ENCODE results near the gene NUCKS1. TPM values are rescaled to one million over a fixed set of nuclear protein-coding genes. Genes with fewer than 3 reads are reported as not detected.
A peak's percentile ranks its signal among the peaks of the same experiment; 100 is the strongest.

NUCKS1 gene
- total and polyA plus RNA-seq, 2 of the 8 experiments (the other 6 are each of a cell fraction or from before 2014, with no cell fraction given), result 126 to 461 TPM

GRCh38 chr1:205676002-205676401 is 74.0 kb downstream of the NUCKS1 start:
- Histone ChIP-seq H2BK12ac (ENCODE audit: low read depth, low read length) (peak overlapping the region; percentile 39; the same call in 1 of the 2 replicates), H2BK20ac (ENCODE audit: low read length) (0 out of 2 replicates have a peak overlapping the region, but pooled peaks have one; percentile 37), H2BK5ac (ENCODE audit: low read depth, low read length) (peak overlapping the region; percentile 37; the same call in 1 of the 2 replicates), H3K9ac (replicated peaks in 1 of 4; ENCODE audit: extremely low read depth in 1 of 4, low read depth in 3 of 4, low read length in 3 of 4) (no peak overlapping the region; a peak in 1 of 7 replicates), H2AK5ac (ENCODE audit: low read depth, low read length) (0 out of 2 replicates have a peak overlapping the region, but pooled peaks have one; percentile 83), H3K27ac (ENCODE audit: low read depth, low read length) (no peak overlapping the region; the same call in 1 of the 2 replicates), H3K4ac (replicated peaks; ENCODE audit: insufficient read length, low read depth, low read length) (no peak overlapping the region), H3K23ac (ENCODE audit: insufficient read length) (no peak overlapping the region), H4K20me1 (replicated peaks in 1 of 2; ENCODE audit: control insufficient read depth in 1 of 2, insufficient read depth in 2 of 2, low read length in 2 of 2) (peaks cover 0 to 7% of the 10 kb centered on the region in 2 experiments), H3K79me1 (ENCODE audit: low read depth, low read length) (peaks cover 17% of the 10 kb centered on the region), H3K79me2 (ENCODE audit: control insufficient read depth in 1 of 2, insufficient read depth in 2 of 2, low read length in 2 of 2) (peaks cover 0 to 48% of the 10 kb centered on the region in 2 experiments; a peak in 3 of 4 replicates), H3K18ac (ENCODE audit: extremely low read depth, low read length) (0 out of 2 replicates have a peak overlapping the region, but pooled peaks have one; percentile 57), H3K36me3 (ENCODE audit: control insufficient read depth in 2 of 4, insufficient read depth in 4 of 4, low read length in 3 of 4) (no peaks in the 10 kb centered on the region), H4K5ac (ENCODE audit: insufficient read length, low read depth, low read length) (no peak overlapping the region), H3K23me2 (ENCODE audit: low read depth, low read length) (peaks cover 11% of the 10 kb centered on the region), H3K14ac (ENCODE audit: insufficient read length) (no peak overlapping the region), H3K9me3 (ENCODE audit: insufficient read depth in 2 of 2, low read depth in 1 of 2, low read length in 1 of 2) (no peaks in the 10 kb centered on the region), H3K27me3 (replicated peaks in 1 of 4; ENCODE audit: control insufficient read depth in 3 of 4, extremely low read depth in 1 of 4, insufficient read depth in 3 of 4, low read length in 3 of 4) (peaks cover 0 to 4% (median 2%) of the 10 kb centered on the region in 4 experiments; a peak in 2 of 7 replicates), H3K4me2 (ENCODE audit: insufficient read depth in 1 of 2, low read depth in 2 of 2, low read length in 2 of 2) (no peak overlapping the region), H4K8ac (ENCODE audit: extremely low read depth, insufficient read depth, low read length) (no peak overlapping the region; the same call in 1 of the 2 replicates), H3K56ac (replicated peaks; ENCODE audit: insufficient read length, low read depth, low read length) (no peak overlapping the region), H4K91ac (replicated peaks; ENCODE audit: insufficient read length, low read length) (no peak overlapping the region), H2BK15ac (ENCODE audit: low read length) (peak overlapping the region; percentile 66; the same call in 1 of the 2 replicates), H2AFZ (ENCODE audit: low read length) (no peak overlapping the region), H2BK120ac (replicated peaks; ENCODE audit: low read depth, low read length) (no peak overlapping the region), H3K4me3 (ENCODE audit: extremely low read depth in 1 of 4, insufficient read depth in 2 of 4, low read depth in 3 of 4, low read length in 4 of 4) (no peak overlapping the region), H3K4me1 (replicated peaks in 1 of 4; ENCODE audit: control insufficient read depth in 3 of 4, insufficient read depth in 4 of 4, low read length in 3 of 4) (peaks cover 20 to 52% (median 34%) of the 10 kb centered on the region in 4 experiments)
- WGBS, 2 experiments (ENCODE audit: extremely low coverage in 1 of 2, insufficient coverage in 1 of 2, insufficient read length in 1 of 2, insufficient replicate concordance in 2 of 2, low coverage in 1 of 2, low lambda C conversion rate in 2 of 2, missing lambda C conversion rate in 1 of 2), result 88% methylated on average over 5 of the region's 5 CpGs; no CpG with 5 or more reads in 1 of the 2 experiments
- CTCF ChIA-PET (ENCODE audit: partially characterized antibody), result interaction anchor here (1.2 to 17.5 kb wide), 3 partner anchors 12 to 34 kb away, joined by 3 to 378 read pairs (median 154); no protein-coding TSS in a partner anchor
- no peak for FAIRE-seq
- DNase-seq (ENCODE audit: low read depth in 1 of 2, low spot score in 2 of 2), result no peak
- POLR2A ChIA-PET (ENCODE audit: partially characterized antibody), result interaction anchor here (1.0 to 2.8 kb wide), 3 partner anchors 34 to 73 kb away, joined by 4 to 6 read pairs (median 5); no protein-coding TSS in a partner anchor
- TF ChIP-seq SAP30 (IDR thresholded peaks at IDR 0.05; ENCODE audit: insufficient read depth, insufficient replicate concordance, low read length) (no peak), MAFK (IDR thresholded peaks at IDR 0.05; ENCODE audit: low read depth, low read length) (no peak), EGR1 (IDR thresholded peaks at IDR 0.05; ENCODE audit: borderline replicate concordance, low read depth, low read length) (no peak), SP1 (IDR thresholded peaks at IDR 0.05; ENCODE audit: low read depth, low read length) (no peak), CREB1 (IDR thresholded peaks at IDR 0.05) (no peak), POLR2AphosphoS5 (IDR thresholded peaks at IDR 0.05; ENCODE audit: low read depth, low read length) (no peak), TAF1 (IDR thresholded peaks at IDR 0.05; ENCODE audit: low read depth, low read length) (no peak), ATF2 (IDR thresholded peaks at IDR 0.05; ENCODE audit: low read length) (no peak), ASH2L (IDR thresholded peaks at IDR 0.05; ENCODE audit: low read length) (no peak), CHD1 (IDR thresholded peaks at IDR 0.05; ENCODE audit: low read depth, low read length) (no peak), JUN (IDR thresholded peaks at IDR 0.05; ENCODE audit: low read depth, low read length) (no peak), SIN3A (conservative IDR thresholded peaks at IDR 0.05 in 1 of 2, IDR thresholded peaks at IDR 0.05 in 1 of 2; ENCODE audit: low read depth in 1 of 2, low read length in 2 of 2) (no peak)

All from H1 (cell line).